Measurements from ENCODE around the gene ACTL6A.

The ACTL6A gene

DNA sequence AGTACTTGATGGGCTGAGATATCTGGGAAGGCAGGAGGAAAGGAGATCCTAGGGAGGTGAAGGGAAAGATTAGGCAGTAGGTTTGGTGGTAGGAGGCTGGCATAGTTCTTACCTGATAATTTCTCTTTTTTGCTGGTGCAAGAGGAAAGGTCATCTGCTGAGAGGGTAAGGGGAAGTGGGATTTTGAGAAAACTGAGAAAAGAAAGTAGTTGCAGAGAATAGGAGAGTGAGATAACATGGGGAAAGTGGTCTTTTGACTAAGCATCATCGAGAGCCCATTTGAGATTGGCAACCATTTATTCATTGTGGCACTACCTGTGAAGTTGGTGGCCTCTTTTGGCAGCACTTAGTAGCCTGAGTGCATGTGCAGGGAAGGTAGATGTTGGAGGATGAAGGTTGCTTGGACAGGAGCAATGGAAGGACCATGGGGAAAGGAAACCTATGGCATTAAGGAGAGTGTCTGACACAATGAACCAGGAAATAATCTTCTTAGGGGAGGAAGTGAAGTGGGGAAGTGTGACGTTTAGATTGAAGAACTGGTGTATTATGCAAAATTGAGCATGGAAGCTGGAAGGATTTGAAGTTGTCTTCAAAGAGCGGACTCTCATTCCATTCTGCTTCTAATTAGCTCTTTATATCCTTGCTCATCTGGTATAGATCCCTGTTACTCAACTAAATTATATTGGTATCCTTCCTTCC lies 68.2 kb downstream of the ACTL6A start:
- TF ChIP-seq, protein P1, sequence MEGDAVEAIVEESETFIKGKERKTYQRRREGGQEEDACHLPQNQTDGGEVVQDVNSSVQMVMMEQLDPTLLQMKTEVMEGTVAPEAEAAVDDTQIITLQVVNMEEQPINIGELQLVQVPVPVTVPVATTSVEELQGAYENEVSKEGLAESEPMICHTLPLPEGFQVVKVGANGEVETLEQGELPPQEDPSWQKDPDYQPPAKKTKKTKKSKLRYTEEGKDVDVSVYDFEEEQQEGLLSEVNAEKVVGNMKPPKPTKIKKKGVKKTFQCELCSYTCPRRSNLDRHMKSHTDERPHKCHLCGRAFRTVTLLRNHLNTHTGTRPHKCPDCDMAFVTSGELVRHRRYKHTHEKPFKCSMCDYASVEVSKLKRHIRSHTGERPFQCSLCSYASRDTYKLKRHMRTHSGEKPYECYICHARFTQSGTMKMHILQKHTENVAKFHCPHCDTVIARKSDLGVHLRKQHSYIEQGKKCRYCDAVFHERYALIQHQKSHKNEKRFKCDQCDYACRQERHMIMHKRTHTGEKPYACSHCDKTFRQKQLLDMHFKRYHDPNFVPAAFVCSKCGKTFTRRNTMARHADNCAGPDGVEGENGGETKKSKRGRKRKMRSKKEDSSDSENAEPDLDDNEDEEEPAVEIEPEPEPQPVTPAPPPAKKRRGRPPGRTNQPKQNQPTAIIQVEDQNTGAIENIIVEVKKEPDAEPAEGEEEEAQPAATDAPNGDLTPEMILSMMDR (IDR thresholded peaks at IDR 0.05; ENCODE audit: low read depth, low read length), result no peak
- H3K4me3 ChIP-seq (ENCODE audit: low read depth, low read length), result no peak overlapping the region

Data from WI38 (cell line).